ENCODE measurements around the gene PI4KA.
"Not testable (repeated sequence)": the region's sequence is repeated elsewhere in the genome, so short reads cannot be mapped to it uniquely, and the experiment has no call there.

PI4KA gene

DNA sequence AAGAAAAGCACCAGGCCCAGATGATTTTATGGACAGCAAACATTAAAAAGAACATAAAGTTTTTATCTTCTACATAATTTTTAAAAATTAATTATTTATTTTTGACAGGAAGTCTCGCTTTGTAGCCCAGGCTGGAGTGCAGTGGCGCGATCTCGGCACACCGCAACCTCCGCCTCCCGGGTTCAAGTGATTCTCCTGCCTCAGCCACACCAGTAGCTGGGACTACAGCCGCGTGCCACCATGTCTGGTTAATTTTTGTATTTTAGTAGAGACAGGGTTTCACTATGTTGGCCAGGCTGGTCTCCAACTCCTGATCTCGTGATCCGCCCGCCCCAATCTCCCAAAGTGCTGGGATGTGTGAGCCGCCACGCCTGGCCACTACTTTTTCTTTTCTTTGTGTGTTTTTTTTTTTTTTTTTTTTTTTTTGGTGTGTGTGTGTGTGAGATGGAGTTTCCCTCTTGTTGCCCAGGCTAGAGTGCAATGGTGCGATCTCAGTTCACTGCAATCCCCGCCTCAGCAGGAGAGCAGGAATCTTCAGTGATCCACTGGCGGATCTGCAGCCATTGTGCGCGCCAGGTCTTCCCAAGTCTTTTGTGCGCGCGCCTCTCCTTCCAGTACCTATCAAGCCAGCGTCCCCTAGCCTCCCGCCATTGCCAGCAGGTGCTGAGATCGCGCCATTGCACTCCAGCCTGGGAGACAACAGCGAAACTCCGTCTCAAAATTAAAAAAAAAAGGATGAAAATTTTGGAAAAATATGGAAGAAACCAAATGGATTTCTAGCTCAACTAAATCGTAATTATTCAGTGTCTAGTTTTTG lies 171.0 kb downstream of the PI4KA start:
- not testable (repeated sequence) for DNase-seq

DNA sequence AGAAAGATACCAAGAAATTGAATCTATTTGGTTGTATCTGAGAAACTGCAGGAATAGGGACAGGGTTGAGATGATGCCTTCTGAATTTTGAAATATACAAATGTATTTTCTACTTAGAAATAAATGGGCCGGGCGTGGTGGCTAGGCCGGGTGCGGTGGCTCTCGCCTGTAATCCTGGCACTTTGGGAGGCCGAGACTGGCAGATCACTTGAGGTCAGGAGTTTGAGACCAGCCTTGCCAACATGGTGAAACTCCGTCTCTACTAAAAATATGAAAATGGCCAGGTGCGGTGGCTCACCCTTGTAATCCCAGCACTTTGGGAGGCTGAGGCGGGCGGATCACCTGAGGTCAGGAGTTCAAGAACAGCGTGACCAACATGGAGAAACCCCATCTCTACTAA lies 172.8 kb downstream of the PI4KA start:
- not testable (repeated sequence) for DNase-seq

DNA sequence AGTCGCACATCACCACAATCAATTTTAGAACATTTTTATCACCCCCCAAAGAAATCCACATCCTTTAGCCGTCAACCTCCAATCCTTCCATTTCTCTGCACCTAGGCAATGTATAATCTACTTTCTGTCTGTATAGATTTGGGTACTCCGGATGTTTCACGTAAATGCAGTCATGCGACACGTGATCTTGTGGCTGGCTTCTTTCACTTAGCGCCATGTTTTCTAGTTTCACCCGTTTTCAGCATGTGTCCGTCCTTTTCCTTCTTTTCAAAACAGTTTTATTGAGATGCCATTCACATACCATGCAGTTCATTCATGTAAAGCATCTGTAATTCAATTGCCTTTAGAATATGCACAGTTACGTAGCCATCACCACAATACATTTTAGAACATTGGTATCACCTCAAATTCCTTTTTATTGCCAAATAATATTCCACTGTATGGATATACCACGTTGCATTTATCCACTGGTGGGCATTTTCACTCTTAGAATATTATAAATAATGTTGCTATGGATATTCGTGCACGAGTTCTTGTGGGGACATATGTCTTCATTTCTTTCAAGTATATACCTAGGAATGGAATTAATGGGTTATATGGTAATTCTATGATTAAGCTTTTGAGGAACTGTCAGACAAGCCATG lies 179.7 kb downstream of the PI4KA start:
- not testable (repeated sequence) for DNase-seq

DNA sequence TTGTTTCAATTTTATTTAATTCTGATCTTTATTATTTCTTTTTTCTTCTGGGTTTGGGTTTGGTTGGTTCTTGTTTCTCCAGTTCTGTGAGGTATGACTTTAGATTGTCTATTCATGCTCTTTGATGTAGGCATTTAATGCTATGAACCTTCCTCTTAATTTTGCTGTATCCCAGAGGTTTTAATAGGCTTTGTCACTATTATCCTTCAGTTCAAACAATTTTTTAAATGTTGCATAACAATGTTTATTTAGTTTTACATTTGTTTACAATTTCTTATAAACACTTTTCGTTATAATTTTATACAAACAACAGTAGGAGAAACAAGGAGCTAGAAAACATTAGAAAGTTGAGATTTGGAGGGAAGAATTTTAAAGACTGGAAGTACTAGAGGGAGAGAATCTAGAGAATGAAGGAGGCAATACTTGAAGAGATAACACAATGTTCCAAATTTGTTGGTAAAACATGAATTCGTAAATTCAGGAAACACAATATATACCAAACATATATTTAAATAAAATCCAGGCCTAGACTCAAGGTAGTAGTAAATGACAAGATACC lies 180.8 kb downstream of the PI4KA start:
- DNase-seq, result no peak

DNA sequence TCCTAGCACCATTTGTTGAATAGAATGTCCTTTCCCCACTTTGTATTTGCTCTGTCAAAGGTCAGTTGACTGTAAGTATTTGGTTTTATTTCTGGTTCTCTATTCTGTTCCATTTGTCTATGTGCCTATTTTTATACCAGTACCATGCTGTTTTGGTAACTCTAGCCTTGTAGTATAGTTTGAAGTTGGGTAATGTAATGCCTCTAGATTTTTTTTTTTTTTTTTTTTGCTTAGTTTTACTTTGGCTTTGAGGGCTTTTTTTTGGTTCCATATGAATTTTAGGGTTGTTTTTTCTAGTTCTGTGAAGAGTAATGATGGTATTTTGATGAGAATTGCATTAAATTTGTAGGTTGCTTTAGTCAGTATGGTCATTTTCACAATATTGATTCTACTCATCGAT lies 183.0 kb downstream of the PI4KA start:
- DNase-seq, result not testable (repeated sequence)

DNA sequence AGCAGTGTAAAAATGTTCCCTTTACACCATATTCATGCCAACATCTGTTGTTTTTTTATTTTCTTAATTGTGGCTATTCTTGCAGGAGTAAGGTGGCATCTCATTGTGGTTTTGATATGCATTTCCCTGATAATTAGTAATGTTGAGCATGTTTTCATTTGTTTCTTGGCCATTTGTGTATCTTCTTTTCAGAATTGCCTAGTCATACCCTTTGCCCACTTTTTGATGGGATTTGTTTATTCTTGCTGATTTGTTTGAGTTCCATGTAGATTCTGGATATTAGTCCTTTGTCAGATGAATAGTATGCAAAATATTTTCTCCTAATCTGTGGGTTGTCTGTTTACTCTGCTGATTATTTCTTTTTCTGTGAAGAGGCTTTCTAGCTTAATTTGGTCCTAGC lies 183.6 kb downstream of the PI4KA start:
- no peak for DNase-seq

DNA sequence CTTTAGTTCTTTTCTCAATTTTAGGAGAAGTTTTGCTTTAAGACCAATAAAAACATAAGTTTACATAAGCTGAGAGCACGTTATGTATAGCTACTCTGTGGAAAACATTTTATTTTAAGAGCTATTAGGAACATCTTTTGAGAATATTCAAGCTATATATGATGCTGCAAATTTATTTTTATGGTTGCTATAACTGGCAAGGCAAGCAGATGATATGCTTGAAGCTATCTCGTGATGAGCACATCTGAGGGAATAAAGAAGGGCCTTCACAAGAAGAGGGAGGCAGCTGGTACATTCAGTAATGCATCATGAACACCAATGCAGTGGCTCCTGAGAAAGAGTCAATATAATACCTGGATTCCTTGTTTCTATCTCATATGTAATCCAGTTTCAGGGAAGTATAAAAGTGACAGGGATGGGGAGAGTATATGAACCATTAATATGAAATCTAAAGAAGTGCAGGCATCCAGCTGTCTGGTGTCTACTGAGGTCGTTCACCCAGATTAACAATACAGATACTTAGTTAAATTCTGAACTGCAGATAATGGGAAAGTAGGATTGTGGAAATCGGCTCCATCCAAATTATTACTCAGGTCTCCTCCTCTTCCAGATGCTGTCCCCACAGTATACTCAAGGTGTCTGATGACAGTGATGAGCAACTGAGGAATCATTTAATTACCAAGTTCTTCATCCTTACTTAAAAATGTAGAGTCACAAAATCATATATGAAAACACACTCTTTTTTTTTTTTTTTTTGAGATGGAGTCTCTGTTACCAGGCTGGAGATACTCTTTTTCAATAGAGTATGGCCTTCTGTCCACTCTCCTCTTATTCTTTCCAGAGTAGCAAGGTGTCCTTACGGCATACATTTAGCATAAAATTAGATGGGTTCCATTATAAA lies 185.1 kb downstream of the PI4KA start:
- no peak for DNase-seq

DNA sequence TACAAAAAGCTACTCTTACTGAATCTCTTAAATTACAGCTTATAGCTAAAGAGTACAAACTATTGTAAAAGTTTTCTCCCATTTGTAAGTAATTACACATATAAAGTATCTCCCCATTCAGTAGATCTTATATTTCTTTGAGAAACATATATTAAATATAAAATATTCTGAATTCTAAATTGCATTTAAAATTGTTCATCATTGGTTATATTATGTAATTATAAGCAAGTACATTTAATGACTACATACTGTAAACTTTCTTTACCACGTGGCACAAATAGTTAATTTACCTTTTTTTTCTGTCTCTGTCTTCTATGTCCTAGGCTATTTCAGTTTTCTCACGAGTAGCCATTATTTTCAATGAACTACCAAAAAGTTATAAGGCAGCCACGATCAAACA lies 185.9 kb downstream of the PI4KA start:
- DNase-seq, result no peak

DNA sequence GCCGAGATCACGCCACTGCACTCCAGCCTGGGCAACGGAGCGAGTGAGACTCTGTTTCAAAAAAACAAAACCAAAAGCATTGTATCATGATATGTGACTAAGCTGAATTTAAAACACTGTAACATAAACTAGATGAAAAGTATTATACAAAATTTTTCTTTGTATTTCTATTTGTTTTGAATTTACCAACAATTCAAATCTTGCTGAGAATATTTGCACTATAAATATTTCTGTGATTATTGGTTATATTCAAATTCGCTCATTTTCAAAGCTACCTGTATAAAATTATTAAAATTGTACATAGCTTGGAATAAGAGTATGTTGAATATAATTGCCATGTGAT lies 186.6 kb downstream of the PI4KA start:
- no peak for DNase-seq

DNA sequence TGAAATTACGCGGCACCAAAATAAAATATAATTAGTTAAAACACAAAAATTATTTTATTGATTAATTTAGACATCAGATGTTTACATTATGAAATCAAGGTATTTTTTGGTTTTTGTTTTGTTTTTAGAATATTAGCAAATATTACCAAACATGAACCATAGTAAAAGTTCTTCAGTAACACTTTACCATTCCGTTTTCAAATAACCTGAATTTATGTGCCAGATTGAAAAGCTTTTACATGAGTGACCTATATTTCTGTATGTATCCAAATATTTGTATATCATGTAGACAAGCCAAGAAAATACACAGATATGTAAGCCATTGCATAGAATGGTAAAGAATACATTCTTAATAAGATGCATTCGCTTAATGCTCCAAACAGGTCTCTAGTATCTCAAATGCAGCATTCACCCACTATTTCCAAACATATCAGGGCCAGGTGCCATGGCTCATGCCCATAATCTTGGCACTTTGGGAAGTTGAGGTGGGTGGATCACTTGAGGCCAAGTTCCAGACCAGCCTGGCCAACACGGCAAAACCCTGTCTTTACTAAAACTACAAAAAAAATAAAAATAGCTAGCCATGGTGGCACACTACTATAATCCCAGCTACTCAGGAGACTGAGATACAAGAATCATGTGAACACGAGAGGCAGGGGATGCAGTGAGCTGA lies 187.1 kb downstream of the PI4KA start:
- DNase-seq, result no peak

DNA sequence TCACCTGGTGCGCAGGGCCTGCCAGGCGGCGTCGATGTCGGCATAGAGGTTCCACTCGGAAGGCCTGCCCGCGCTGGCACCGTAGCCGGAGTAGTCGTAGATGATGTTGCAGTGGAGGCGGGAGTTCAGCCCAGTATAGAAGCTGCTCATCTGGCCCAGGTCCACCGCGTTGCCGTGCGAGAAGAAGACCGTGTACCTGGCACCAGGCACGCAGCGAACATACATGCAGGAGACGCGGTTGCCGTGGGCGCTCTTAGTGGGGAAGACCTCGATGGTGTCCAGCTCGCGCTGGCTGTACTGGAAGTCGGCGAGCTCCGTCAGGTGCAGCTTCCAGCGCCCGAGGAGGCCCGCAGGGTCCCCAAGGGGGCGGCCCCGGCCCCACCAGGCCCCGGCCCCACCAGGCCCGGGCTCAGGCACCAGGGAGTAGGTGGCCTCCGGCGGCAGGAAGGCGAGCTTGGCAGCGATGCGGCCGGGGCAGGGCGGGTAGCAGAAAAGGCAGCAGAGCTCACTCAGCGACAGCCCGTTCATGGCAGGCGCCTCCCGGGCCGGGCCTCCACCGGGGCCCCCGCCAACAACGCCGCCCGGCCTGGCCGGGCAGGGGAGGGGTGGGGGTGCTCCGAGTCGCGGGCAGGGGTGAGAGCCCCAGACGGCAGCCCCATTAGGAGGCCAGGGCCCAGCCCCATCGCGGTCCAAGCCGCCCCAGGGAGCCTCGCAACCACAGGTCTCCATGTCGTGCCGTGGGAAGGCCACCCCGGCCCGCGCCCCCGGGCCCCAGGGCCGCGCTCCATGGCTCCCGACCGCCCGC lies 188.0 kb downstream of the PI4KA start:
- not testable (repeated sequence) for DNase-seq

DNA sequence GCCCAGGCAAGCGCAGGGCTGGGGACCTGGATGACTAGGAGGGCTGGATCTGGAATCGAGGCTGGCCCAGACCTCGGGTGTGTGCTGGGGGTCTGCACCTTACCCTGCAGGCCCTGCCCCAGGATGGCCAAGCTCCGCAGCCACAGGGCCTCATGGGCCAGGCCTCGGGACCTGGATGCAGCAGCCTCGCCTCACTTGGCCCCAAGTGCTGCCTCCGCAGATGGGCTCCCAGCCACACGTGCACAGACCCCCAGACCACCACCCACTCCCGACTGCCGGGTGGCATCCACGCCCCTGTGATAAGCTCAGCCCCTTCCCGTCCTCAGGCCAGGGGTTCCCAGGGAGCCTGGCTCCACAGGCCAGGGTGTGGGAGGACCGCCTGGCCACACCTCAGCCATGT lies 188.7 kb downstream of the PI4KA start:
- DNase-seq, result not testable (repeated sequence)

DNA sequence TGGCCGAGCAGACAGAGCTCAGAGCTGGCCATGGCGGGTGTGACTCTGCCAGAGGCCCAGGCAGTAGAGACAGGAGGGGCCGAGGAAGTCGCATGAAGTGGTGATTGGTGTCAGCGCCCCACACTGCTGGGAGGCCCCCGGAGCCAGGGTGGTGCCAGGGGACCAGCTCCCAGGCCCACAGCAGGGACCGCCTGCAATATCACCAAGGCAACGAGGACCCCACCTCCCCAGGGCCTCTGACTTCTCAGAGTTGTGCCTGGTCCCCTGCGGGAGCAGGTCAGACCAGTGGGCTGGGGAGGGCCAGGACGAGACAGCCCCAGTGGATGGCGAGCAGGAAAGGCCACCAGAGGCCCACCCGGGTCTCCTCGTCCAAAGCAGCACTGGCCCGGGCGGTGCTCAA lies 189.1 kb downstream of the PI4KA start:
- not testable (repeated sequence) for DNase-seq

DNA sequence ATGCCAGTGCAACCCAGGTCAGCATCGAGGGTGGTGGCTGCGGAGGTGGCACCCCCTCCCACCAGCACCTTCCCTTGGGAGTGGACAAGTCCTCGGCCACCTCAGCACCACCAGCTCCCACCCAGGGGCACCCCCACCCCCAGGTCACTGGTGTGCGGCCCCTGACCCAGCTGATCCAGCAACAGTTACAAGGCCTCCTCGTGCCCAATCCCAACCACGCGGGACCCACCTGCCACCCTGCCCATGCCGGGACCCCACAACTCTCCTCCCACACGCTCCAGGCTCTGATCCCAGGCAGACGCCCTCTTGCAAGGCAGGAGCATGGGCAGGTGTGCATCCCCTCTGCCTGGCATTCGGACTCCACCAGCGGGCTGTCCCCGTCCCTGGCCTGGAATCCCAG lies 189.8 kb downstream of the PI4KA start:
- DNase-seq, result not testable (repeated sequence)

DNA sequence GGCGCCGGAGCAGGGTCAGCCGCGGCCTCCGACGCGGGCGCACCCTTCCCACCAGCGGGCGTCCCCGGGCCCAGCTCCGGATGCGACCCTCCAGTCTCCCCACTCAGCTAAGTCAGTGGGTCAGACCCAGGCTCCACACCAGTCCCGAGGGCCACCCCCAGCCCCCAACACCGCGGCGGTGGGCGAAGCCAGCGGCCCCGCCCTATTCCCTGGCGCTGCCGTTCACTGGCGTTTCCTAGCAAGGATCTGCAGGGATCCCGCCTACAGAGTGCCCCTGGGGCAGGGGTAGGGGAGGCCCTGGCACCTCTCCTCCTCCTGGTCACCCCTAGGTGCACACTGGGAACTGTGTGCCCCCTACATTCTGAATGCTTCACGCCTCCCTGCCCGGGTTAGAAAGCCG lies 190.4 kb downstream of the PI4KA start:
- DNase-seq, result not testable (repeated sequence)

DNA sequence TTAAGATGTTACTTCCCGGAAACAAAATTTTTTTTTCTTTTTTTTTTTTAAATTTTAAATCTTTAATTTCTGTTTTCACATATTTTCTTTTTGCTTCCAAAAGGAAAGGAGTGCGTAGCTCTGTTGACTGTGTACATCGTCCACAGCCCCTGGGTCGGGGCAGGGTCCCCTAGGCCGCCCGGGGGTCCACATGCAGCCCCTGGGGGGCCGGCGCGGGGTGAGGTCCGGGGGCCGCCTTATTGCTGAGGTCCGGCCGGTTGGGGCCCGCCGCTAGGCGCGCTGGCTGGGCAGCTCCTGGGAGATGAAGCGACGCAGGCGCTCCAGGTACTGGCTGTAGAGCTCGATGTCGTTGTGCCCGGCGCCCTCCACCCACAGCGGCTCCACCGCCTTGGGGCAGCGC lies 191.1 kb downstream of the PI4KA start:
- not testable (repeated sequence) for DNase-seq

DNA sequence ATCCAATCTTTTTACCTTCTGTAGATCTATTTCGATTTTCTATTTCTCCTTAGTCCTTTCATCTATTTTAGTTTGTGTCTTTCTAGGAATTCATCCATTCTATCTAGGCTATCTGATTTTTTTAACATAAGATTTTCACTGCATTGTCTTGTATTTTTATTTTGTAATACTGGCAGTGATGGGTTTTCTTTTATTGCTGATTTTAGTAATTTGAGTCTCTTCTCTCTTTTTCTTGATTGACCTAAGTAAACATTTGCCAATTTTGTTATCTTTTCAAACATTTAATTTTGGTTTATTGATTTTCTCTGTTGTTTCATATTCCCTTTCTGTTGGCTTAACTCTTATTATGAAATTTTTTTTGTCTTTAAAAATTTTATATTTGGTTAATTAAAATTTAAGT lies 192.1 kb downstream of the PI4KA start:
- no peak for DNase-seq

DNA sequence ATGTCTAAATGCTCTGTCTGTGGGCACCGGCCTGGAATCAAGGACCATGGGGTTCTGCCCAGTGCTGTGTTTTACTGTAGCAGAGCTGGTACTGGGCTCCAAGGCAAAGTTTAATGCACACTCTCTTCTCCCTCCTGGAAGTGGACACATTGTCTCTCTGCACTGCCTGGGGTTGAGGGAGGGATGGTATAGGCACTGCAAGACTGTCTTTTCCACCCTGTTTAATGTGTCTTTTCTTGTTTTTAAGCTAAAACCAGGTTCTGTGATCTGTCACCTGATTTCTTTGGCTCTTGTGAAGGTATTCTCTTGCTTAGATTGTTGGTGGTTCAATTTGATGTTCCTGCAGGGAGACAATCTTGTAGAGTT lies 194.0 kb downstream of the PI4KA start:
- no peak for DNase-seq

DNA sequence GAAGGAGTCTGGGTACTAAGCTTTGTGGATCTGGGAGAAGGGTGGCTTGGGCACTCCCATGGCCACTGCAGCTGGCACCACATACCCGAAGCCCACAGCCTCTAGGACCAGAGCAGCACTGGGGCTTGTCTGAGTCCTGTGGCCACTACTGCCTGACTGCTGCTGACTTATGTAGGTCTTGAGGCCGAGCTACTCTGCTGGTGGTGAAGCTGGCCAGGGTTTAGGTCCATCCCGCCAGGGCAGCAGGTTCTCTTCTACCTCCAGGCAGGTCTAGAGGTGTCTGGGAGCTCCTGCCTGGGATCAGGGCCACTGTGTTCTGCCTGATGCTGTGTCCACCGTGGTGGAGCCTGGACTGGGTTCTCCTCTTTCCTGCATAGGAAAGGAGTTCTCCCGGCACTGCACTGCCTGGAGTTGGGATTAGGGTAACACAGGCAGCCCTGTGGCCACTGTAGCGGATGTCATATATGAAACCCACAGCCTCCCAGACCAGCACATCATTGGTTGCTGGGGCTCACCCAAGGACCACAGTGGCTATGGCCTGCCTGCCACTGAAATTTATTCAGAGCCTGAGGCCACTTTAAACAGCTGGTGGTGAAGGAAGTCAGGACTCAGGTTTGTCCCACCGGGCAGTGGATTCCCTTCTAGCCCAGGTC lies 194.5 kb downstream of the PI4KA start:
- no peak for DNase-seq

DNA sequence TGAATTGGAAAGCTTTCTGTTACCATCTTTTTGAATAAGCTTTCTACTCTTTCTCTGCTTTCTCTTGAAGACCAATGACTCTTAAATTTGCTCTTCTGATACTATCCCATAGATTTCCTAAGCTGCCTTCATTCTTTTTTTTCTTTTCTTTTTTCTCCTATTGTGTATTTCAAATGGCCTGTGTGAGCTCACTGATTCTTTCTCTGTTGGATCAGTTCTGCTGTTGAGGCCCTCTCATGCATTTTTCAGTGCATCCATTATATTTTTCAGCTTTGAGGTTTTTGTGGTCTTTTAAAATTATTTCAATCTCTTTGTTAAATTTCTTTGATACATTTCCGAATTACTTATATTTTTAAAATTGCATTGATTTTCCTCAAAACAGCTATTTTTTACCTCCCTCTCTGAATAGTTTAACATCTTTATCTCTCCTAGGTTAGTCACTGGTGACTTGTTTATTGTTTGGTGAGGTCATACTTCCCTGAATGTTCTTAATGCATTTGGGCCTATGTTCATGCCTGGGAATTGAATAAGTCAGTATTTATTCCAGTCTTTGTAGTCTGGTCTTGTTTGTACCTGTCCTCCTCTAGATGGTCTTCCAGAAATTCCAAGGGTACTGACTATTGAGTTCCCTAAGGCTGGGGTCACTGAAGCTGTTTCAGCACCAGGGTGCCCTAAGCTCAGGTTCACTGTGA lies 195.3 kb downstream of the PI4KA start:
- DNase-seq, result no peak
